Uterus (tissue), 4 donors: ENCODE data around the gene MAML1. TPM values are rescaled to one million over a fixed set of nuclear protein-coding genes. Genes with fewer than 3 reads are reported as not detected.
A peak's percentile ranks its signal among the peaks of the same experiment; 100 is the strongest.

ENCODE experiments used
- DNase-seq, 2 donors: peaks; one replicate each; pipeline ENCODE4 v3.0.0-alpha.2; 2019 to 2020
- H3K27ac ChIP-seq, 2 donors: fragments of 200-600 bp; sonication (generic); 1 replicate in 1 of 2; 2 replicates in 1 of 2; pipeline ENCODE4 v1.5.1; 2016 to 2018
- H3K27me3 ChIP-seq, 2 donors: fragments of 200-600 bp; sonication (generic); one replicate each; pipeline ENCODE4 v1.5.1; 2018 to 2019; ENCODE audit warnings: control low read depth in 1 of 2
- H3K36me3 ChIP-seq, 2 donors: fragments of 200-600 bp; sonication (generic); one replicate each; pipeline ENCODE4 v1.5.1; 2019; ENCODE audit warnings: control low read depth in 1 of 2
- H3K4me1 ChIP-seq, 2 donors: fragments of 200-600 bp; sonication (generic); one replicate each; pipeline ENCODE4 v1.5.1; 2018 to 2019; ENCODE audit warnings: control low read depth in 1 of 2
- H3K4me3 ChIP-seq, 2 donors: fragments of 200-600 bp; sonication (generic); 1 replicate in 1 of 2; 2 replicates in 1 of 2; pipeline ENCODE4 v1.5.1; 2018 to 2019; ENCODE audit warnings: mild to moderate bottlenecking in 1 of 2
- H3K9me3 ChIP-seq, 2 donors: fragments of 200-600 bp; sonication (generic); one replicate each; pipeline ENCODE4 v1.5.1; 2019; ENCODE audit warnings: control low read depth in 1 of 2
- CTCF ChIP-seq, 4 experiments: fragments of 200-600 bp in 2 of 4; fragments of 450-650 bp in 2 of 4; sonication (generic) in 2 of 4; IDR thresholded peaks; one replicate each; pipeline ENCODE4 v1.5.1; 2016 to 2019; ENCODE audit warnings: antibody characterized with exemption in 4 of 4, mild to moderate bottlenecking in 2 of 4, moderate library complexity in 1 of 4
- POLR2A ChIP-seq, 2 donors: fragments of 450-650 bp; IDR thresholded peaks; one replicate each; pipeline ENCODE4 v1.6.1; 2016; ENCODE audit warnings: antibody characterized with exemption in 2 of 2, mild to moderate bottlenecking in 1 of 2, moderate library complexity in 1 of 2
- intact Hi-C: fragments of 100-400 bp; cut with DNase I; formaldehyde crosslinking; loops from one replicate; pipeline ENCODE4 v1.15.1; 2023; ENCODE audit warnings: low total_unique reads
- total RNA-seq, 4 donors: library from RNA; depleted of rRNA in 3 of 4; stranded (reverse); fragments of >200 nt in 3 of 4; gene quantifications; one replicate each; pipeline versions ENCODE4 v1.1.0 to v1.2.4, GENCODE V29; 2014 to 2023
- donor health status: DM: yes; HTN: yes; CAD: no.

MAML1 gene
- total RNA-seq, 4 donors from 2014 or later = 19.7 to 44.1 (median 21.4) TPM

- TF ChIP-seq CTCF (IDR thresholded peaks at IDR 0.05) = peak in 1 of 4 experiments; percentile 11
- peak in 1 of 2 donors; percentile 48 for TF ChIP-seq POLR2A (IDR thresholded peaks at IDR 0.05)
- DNase-seq = peak; percentile 99
- Histone ChIP-seq H3K9me3 (no peaks in the 10 kb centered on the region), H3K4me3 (peak overlapping the region; percentile 73 to 95), H3K36me3 (no peaks in the 10 kb centered on the region), H3K4me1 (no peaks in the 10 kb centered on the region), H3K27me3 (no peaks in the 10 kb centered on the region), H3K27ac (peak overlapping the region; percentile 80 to 97)
- intact Hi-C loops = no loop called here
Measured at GRCh38 chr5:179697993-179698934, 34.4 kb upstream of the MAML1 start.

DNA sequence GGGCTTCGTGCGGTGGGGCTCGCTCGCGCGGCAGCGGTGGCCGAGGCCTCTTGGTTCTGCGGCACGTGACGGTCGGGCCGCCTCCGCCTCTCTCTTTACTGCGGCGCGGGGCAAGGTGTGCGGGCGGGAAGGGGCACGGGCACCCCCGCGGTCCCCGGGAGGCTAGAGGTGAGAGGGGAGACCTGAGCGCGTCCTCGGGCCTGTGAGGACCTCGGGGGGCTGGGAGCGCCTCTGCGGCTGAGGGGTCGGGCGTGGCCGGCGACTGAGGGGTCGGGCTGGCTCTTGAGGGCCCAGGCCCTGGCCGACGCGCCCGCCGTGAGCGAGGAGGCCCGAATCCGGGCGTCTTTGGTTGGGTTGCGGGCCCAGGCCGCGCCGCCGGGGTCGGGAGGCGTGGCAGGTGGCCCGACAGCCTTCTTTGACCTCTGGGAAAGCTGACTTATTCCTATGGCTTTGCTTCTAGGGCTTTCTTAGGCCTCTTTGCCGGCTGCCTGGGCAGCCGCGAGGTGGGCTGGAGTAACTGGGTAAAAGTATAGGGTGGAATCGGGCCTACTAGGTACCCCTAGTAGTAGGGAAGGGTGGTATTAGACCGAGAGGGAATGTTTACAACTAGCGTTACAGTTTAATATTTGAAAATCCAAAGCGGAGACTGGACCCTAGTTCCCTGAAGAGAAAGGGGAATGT is 33.5 kb upstream of the MAML1 start, which contains the start of gene CANX:
Gene CANX (plus strand): TSS at position 33 of the 681 bp plus-strand sequence. CDS start 6,715 bp downstream, outside the sequence.
- peak; percentile 91 to 94 for TF ChIP-seq POLR2A (IDR thresholded peaks at IDR 0.05)
- TF ChIP-seq CTCF (IDR thresholded peaks at IDR 0.05) = peak in 1 of 4 experiments; percentile 8
- intact Hi-C loops = no loop called here
- Histone ChIP-seq H3K4me3 (peak within 1 kb of the TSS; percentile 73 to 95), H3K27ac (peak within 1 kb of the TSS; percentile 84 to 97), H3K9me3 (no peaks in the 10 kb centered on the region), H3K27me3 (no peaks in the 10 kb centered on the region), H3K4me1 (no peaks in the 10 kb centered on the region), H3K36me3 (no peaks in the 10 kb centered on the region)
- no peak for DNase-seq

- no peak for TF ChIP-seq CTCF (IDR thresholded peaks at IDR 0.05)
- TF ChIP-seq POLR2A (IDR thresholded peaks at IDR 0.05) = no peak
- Histone ChIP-seq H3K4me3 (peak overlapping the region; percentile 54 to 95), H3K27ac (peak overlapping the region; percentile 84 to 97), H3K4me1 (no peaks in the 10 kb centered on the region), H3K36me3 (no peaks in the 10 kb centered on the region), H3K9me3 (no peaks in the 10 kb centered on the region), H3K27me3 (no peaks in the 10 kb centered on the region)
- DNase-seq = no peak
- intact Hi-C loops = no loop called here
Measured at GRCh38 chr5:179699616-179700237, 32.9 kb upstream of the MAML1 start.

DNA sequence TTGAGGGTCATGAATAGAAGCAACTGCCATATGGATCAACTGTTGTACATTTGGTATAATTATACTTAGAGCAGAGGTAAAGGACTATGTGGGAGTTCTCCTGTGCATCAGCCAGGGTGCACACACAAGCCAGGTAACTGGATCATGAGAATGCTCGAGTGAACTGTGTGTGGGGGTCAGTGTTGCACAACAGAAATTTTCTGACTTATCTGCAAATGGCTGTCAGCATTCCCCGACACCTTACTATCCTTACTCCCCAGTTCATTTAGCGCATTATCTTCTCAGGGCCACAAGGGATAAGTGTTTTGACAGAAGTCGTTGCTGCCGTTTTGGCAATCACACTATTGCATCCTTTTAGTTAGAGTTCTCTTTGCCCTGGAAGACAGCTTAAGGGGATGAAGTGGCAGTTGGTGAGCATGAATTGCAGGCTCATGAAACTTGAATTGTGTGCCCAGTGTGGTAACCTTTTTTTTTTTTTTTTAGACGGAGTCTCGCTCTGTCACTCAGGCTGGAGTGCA is 32.2 kb upstream of the MAML1 start:
- H3K27ac ChIP-seq = peak overlapping the region in 1 of 2 donors; percentile 84
- H3K9me3 ChIP-seq = no peaks in the 10 kb centered on the region
- peak overlapping the region; percentile 54 to 95 for H3K4me3 ChIP-seq
- H3K36me3 ChIP-seq = no peaks in the 10 kb centered on the region
- H3K27me3 ChIP-seq = no peaks in the 10 kb centered on the region
- intact Hi-C loops = no loop called here
- H3K4me1 ChIP-seq = no peaks in the 10 kb centered on the region
- no peak for DNase-seq
- TF ChIP-seq CTCF (IDR thresholded peaks at IDR 0.05) (no peak), POLR2A (IDR thresholded peaks at IDR 0.05) (no peak)
